Psoas muscle (tissue), 8 donors: ENCODE results near the gene HOXB8. TPM values are rescaled to one million over a fixed set of nuclear protein-coding genes. Genes with fewer than 3 reads are reported as not detected.

Source experiments
- ATAC-seq, 4 donors: fragments of 200-7000 bp; cut with Tn5 transposase; one replicate each; pipeline ENCODE4 v1.9.1; 2020; ENCODE audit warnings: moderate library complexity in 3 of 4, mild to moderate bottlenecking in 2 of 4
- DNase-seq, 2 donors: peaks; one replicate each; pipeline ENCODE4 v3.0.0-alpha.2; 2020
- H3K27ac ChIP-seq: fragments of 200-600 bp; one replicate; pipeline ENCODE4 v1.8.0; 2022
- H3K27me3 ChIP-seq, 3 donors: fragments of 200-600 bp in 1 of 3; one replicate each; pipeline versions ENCODE4 v1.6.1 to v1.8.0; 2013 to 2022; ENCODE audit warnings: low read length in 2 of 3, mild to moderate bottlenecking in 2 of 3, moderate library complexity in 1 of 3; ENCODE audit not compliant: insufficient read depth in 3 of 3
- H3K36me3 ChIP-seq, 2 donors: fragments of 200-600 bp in 1 of 2; one replicate each; pipeline versions ENCODE4 v1.6.1 to v1.8.0; 2013 to 2022; ENCODE audit warnings: low read depth in 1 of 2, mild to moderate bottlenecking in 1 of 2, moderate library complexity in 1 of 2; ENCODE audit not compliant: insufficient read depth in 1 of 2
- H3K4me1 ChIP-seq: fragments of 200-600 bp; one replicate; pipeline ENCODE4 v1.8.0; 2022
- H3K4me3 ChIP-seq: fragments of 200-600 bp; one replicate; pipeline ENCODE4 v1.8.0; 2022; ENCODE audit warnings: mild to moderate bottlenecking
- H3K9me3 ChIP-seq: fragments of 200-600 bp; one replicate; pipeline ENCODE4 v1.8.0; 2022
- WGBS, 3 donors: extraction: QIAGEN DNeasy Blood & Tissue Kit; methylation state at CpG; one replicate each; pipeline versions ENCODE4 v1.1.6 to v1.1.7; 2013; 5-methylcytosine and 5-hydroxymethylcytosine counted together
- intact Hi-C, 2 donors: fragments of 100-400 bp; cut with DNase I; formaldehyde crosslinking; loops; one replicate each; pipeline versions ENCODE4 v1.11.0 to v1.14.2; 2022
- polyA plus RNA-seq, 3 donors: library from polyadenylated mRNA; stranded (reverse); fragments of 200-250 nt; gene quantifications; one replicate each; pipeline ENCODE4 v1.2.3, GENCODE V29; 2013
- total RNA-seq, 4 donors: library from RNA; stranded (reverse); fragmentation: NEBNext Ultra II Directional in 2 of 4; extraction: Animal tissue kit (Norgen Biotek cat#: 25700) in 2 of 4; gene quantifications; one replicate each; pipeline versions ENCODE4 v1.2.1 to v1.2.4, GENCODE V29; 2021 to 2023
- TF ChIP-seq, protein P1 (sequence below): fragments of 200-600 bp; IDR thresholded peaks from one replicate; pipeline ENCODE4 v1.8.0; 2022; ENCODE audit warnings: antibody characterized with exemption
- donor health status: healthy with polysubstance abuse.
- donor health status: DM: no; HTN: no; CAD: no; lungs with moderate emphysema.
- donor health status: Bipolar disorder and iron deficiency.
- donor health status: healthy.
- donor health status: DM: yes; HTN: yes; CAD: no.
- donor health status: DM: no; HTN: no; CAD: no.
- donor health status: DM: no; HTN: no; CAD: no.
- donor health status: DM: yes; HTN: yes; CAD: no.

The HOXB8 gene
- total and polyA plus RNA-seq, 7 donors, result 0.05 to 0.10 (median 0.08) TPM; not detected in 4

DNA sequence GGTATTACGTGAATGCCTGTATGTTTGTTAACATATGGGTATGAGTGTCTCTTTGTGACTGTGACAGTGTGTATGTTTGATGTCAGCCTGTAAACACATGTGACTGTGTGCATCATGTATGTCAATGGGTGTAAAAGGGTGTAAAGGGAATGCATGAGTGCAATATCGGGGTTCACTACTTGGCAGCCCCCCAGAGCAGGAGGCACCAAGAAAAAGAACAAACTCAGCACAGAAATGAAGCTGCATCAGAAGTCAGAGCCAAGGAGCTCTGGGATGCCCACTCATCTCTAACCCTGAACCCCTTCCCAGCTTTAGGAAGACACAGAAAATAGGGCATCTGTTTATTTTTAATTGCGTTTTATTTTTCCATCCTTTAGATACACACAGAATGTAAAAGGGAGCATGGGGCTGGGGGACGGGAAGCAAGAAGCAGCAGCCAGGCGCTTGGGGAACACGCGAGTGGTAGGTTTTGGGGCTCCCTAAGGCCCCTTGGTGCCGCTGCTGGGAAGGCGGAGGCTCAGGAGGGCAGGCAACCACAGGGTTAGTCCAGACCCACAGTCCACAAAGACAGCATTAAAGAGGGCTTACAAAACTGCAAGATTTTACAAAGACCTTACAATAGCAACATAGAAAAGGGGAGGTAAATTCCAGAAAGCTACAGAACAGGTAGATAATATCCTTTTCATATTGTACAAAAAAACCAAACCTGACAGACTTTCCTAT, 8.0 kb downstream of the HOXB8 start:
- H3K4me1 ChIP-seq, result peaks cover 13% of the 10 kb centered on the region
- DNase-seq (no peak), ATAC-seq (no peak)
- H3K4me3 ChIP-seq, result no peak overlapping the region
- no peaks in the 10 kb centered on the region for H3K36me3 ChIP-seq
- intact Hi-C loops, result no loop called here
- H3K27ac ChIP-seq, result no peak overlapping the region
- TF ChIP-seq, protein P1, sequence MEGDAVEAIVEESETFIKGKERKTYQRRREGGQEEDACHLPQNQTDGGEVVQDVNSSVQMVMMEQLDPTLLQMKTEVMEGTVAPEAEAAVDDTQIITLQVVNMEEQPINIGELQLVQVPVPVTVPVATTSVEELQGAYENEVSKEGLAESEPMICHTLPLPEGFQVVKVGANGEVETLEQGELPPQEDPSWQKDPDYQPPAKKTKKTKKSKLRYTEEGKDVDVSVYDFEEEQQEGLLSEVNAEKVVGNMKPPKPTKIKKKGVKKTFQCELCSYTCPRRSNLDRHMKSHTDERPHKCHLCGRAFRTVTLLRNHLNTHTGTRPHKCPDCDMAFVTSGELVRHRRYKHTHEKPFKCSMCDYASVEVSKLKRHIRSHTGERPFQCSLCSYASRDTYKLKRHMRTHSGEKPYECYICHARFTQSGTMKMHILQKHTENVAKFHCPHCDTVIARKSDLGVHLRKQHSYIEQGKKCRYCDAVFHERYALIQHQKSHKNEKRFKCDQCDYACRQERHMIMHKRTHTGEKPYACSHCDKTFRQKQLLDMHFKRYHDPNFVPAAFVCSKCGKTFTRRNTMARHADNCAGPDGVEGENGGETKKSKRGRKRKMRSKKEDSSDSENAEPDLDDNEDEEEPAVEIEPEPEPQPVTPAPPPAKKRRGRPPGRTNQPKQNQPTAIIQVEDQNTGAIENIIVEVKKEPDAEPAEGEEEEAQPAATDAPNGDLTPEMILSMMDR, result no peak
- H3K9me3 ChIP-seq, result no peaks in the 10 kb centered on the region
- WGBS, 3 donors, result 71 to 81% (median 76%) methylated on average over 9 of the region's 9 CpGs
- H3K27me3 ChIP-seq, result peaks cover 0 to 100% (median 55%) of the 10 kb centered on the region in 3 donors

DNA sequence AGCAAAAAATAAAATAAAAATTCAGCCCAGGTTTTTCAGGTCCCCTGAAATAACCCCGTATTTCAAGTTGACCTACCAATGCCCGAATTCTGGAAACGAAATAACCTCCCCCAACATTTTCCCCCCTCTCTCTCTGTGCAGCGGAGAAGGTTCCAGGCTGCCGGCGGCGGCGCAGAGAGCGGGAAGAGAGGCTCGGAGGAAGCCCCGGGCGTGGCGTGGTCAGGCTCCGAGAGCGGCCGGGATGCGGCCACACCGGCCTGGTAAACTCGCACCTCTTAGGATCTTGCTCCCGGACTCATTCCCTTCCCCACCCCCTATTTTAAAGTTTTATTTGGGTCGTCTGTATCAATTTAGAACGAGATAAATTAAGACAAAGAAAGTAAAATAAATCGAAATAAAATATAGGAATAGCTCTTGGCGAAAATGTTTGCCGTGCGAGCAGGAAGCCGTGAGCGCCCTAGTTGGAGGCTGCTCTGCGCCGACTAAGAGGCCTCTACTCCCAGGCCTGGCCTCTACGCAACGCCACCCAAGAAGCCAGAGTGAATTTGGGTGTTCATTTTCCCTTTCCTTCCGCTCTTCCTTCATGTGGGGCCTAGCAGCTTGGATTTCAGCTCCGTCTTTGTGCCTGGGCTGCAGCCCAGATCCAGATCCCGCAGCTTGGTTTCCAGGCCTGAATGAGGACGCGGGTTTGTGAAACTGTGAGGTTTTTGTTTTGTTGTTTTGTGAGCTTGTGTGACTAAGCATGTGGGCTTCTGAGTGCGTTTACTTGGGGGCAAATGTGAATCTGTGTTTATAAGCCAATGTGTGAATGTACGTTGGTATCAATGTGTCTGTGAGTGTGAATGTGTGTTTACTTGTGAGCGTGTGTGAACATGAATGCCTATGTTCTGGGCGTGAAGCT, 8.9 kb downstream of the HOXB8 start:
- Histone ChIP-seq H3K27me3 (peaks cover 0 to 100% (median 55%) of the 10 kb centered on the region in 3 donors), H3K4me1 (peaks cover 13% of the 10 kb centered on the region), H3K4me3 (no peak overlapping the region), H3K9me3 (no peaks in the 10 kb centered on the region), H3K36me3 (no peaks in the 10 kb centered on the region), H3K27ac (no peak overlapping the region)
- 53 to 57% (median 53%) methylated on average over 41 of the region's 41 CpGs for WGBS, 3 donors
- TF ChIP-seq, protein P1, result no peak
- DNase-seq (no peak), ATAC-seq (no peak)
- intact Hi-C loops, result no loop called here

DNA sequence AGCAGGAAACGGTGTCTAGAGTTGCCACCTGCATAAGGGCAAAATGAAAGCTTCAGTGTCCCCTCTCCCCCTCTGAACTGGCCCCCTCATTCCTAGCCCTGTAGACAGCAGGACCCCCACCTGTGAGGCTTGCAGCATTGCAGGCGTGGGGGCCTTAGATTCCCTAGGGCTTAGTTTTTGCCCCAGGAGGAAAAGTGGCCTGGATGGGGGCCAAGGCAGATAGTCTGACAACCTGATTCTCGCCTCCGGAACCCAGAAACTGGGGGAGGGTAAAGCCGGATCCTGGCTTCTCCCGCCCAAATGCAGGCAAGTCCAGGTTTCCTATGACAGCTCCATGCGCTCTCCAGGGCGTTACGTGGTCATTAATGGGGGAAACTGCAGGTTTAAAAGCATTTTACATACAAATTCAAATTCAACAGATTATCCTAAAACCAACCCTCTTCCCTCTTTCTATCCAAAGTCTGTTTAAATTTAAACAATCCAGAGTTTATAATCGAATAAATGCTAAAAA, 9.6 kb downstream of the HOXB8 start:
- peaks cover 0 to 96% (median 54%) of the 10 kb centered on the region in 3 donors for H3K27me3 ChIP-seq
- 29 to 36% (median 29%) methylated on average over 10 of the region's 10 CpGs for WGBS, 3 donors

DNA sequence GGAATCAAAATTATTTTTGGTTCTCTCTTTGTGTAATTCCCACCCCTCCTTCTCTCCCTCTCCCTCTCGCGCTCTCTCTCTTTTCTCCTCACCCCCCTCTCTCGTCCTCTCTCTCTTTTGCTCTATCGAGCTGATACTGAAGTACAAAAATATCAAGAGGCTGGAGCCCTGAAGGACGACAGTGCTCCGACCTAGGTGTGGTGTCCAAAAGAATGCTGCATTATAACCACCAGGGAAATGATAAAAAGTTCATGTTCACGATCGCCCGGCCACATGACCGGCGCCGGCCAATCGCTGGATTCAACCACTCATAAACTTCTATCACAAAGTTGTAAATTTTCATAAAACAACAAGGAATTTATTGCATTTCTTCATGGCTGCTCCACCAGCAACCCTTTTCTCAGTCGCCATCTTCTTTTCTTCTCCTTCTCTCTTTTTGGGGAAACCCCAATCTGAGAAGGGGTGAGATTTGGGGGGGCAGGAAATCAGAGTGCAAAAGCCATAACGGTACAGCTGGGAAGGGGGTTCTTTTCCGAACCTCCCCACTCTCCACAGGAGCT, 10.2 kb downstream of the HOXB8 start, which contains the start of gene HOXB6:
Gene HOXB6 (minus strand): TSS at position 217 of the 560 bp plus-strand sequence. CDS start 6,836 bp downstream, outside the sequence.
- whole genome bisulfite sequencing, 3 donors, result 6 to 10% (median 9%) methylated on average over 16 of the region's 16 CpGs
- no peak within 1 kb of the TSS for H3K27ac ChIP-seq

More for the DNA sequence above, 9.6 kb downstream of the HOXB8 start:
- H3K4me3 ChIP-seq, result peak overlapping the region; percentile 59
- TF ChIP-seq, protein P1, result no peak
- intact Hi-C loops, result no loop called here
- DNase-seq (no peak), ATAC-seq (no peak)
- no peak overlapping the region for H3K27ac ChIP-seq
- H3K9me3 ChIP-seq, result no peaks in the 10 kb centered on the region
- no peaks in the 10 kb centered on the region for H3K36me3 ChIP-seq
- H3K4me1 ChIP-seq, result peaks cover 6% of the 10 kb centered on the region

More for the DNA sequence above, 10.2 kb downstream of the HOXB8 start, which contains the start of gene HOXB6:
- Histone ChIP-seq H3K4me3 (peak within 1 kb of the TSS; percentile 59), H3K27me3 (peaks cover 0 to 96% (median 49%) of the 10 kb centered on the region in 3 donors), H3K4me1 (peaks cover under 1% of the 10 kb centered on the region), H3K36me3 (no peaks in the 10 kb centered on the region), H3K9me3 (no peaks in the 10 kb centered on the region)
- TF ChIP-seq, protein P1, result no peak
- intact Hi-C loops, result no loop called here
- ATAC-seq, result no peak
- DNase-seq, result no peak
